Vagina (tissue), 2 donors: ENCODE data around the gene RHOD.

ENCODE experiments used
- POLR2AphosphoS5 ChIP-seq, 2 donors: sonication (generic); formaldehyde crosslinking; IDR thresholded peaks; one replicate each; pipeline ENCODE4 v1.9.0; 2017; ENCODE audit warnings: antibody characterized with exemption in 2 of 2, mild to moderate bottlenecking in 2 of 2, low read depth in 1 of 2; ENCODE audit not compliant: insufficient read depth in 1 of 2
- TF ChIP-seq, protein P1 (sequence below), 3 experiments: fragments of 450-650 bp in 2 of 3; fragments of 200-600 bp in 1 of 3; sonication (generic) in 1 of 3; IDR thresholded peaks; one replicate each; pipeline ENCODE4 v1.5.1; 2017 to 2019; ENCODE audit warnings: antibody characterized with exemption in 3 of 3, mild to moderate bottlenecking in 2 of 3, moderate library complexity in 2 of 3

DNA sequence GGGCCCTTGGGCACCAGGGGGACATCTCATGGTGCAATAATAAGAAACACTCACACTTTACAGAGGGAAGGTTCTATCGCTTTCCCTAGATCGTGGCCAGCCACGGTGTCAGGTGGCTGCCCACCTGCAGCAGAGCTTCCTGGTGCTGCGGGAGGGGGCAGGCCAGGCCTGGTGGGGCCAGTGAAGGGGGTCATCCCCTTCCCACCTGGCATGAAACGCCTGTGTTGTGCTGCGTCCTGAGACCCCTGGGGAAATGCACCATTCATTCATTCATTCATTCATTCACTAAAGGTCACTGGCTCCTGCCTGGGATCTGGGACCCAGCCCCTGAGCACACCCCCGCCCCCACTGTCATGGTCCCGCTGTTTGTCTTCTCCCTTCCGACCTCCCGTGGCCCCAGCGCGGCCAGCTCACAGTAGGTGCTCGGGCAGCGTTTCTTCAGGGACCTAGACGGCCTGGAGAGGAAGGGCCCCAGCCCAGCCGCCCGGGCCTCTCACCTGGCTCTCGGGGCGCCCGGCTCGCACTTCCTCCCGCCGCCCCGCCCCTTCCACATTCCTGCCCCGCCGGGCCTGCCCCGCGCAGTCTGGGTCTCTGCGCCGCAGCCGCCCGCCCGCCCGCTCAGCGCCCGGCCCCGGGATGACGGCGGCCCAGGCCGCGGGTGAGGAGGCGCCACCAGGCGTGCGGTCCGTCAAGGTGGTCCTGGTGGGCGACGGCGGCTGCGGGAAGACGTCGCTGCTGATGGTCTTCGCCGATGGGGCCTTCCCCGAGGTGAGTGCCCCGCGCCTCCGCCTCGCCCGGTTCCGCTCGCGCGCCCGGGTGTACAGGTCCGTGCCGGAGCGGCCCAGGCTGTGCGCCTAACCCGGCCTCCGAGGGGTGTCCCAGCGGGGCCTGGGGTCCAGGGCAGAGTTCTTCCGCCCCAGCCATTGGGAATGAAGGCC, at the start of gene RHOD:
- TF ChIP-seq POLR2AphosphoS5 (IDR thresholded peaks at IDR 0.05; ENCODE audit: insufficient read depth in 1 of 2, low read depth in 1 of 2): peak in 1 of 2 donors; percentile 2
- TF ChIP-seq, protein P1, sequence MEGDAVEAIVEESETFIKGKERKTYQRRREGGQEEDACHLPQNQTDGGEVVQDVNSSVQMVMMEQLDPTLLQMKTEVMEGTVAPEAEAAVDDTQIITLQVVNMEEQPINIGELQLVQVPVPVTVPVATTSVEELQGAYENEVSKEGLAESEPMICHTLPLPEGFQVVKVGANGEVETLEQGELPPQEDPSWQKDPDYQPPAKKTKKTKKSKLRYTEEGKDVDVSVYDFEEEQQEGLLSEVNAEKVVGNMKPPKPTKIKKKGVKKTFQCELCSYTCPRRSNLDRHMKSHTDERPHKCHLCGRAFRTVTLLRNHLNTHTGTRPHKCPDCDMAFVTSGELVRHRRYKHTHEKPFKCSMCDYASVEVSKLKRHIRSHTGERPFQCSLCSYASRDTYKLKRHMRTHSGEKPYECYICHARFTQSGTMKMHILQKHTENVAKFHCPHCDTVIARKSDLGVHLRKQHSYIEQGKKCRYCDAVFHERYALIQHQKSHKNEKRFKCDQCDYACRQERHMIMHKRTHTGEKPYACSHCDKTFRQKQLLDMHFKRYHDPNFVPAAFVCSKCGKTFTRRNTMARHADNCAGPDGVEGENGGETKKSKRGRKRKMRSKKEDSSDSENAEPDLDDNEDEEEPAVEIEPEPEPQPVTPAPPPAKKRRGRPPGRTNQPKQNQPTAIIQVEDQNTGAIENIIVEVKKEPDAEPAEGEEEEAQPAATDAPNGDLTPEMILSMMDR (IDR thresholded peaks at IDR 0.05): no peak
